ENCODE data around the gene SHISAL1.

The SHISAL1 gene

GRCh38 chr22:44301039-44301438, 11.7 kb downstream of the SHISAL1 start:
- Histone ChIP-seq H3K4me3 (replicated peaks; ENCODE audit: low read depth, low read length) (no peak overlapping the region), H3K27me3 (replicated peaks; ENCODE audit: control insufficient read depth, insufficient read depth, low read length) (no peaks in the 10 kb centered on the region; the same call in 1 of the 2 replicates), H3K36me3 (ENCODE audit: control insufficient read depth, insufficient read depth, low read length) (no peaks in the 10 kb centered on the region)
- DNase-seq (ENCODE audit: extremely low read depth, insufficient read length) = no peak
- TF ChIP-seq CTCF (IDR thresholded peaks at IDR 0.05; ENCODE audit: insufficient read depth, low read length, poor library complexity, severe bottlenecking) = no peak

DNA sequence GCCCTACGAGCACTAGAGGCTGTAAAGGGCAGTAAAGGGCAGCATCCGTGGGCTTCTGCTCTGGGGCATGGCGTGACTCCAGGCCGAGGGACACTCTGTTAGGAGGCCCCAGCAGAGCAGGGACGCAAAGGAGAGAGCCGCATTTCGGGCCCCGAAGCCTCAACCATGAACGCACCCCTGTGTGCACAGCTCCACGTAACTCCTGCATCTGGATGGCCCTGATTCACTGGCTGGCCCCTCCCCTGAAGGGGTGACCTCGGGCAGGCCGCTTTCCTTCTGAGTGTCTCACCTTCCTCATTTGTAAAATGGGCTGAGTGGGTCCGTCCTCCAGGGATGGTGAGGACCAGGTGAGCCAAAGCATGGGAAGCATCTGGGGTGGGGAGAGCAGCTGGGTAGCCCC, 13.6 kb downstream of the SHISAL1 start:
- DNase-seq (ENCODE audit: extremely low read depth, insufficient read length) = no peak
- Histone ChIP-seq H3K4me3 (replicated peaks; ENCODE audit: low read depth, low read length) (no peak overlapping the region), H3K36me3 (ENCODE audit: control insufficient read depth, insufficient read depth, low read length) (no peaks in the 10 kb centered on the region), H3K27me3 (replicated peaks; ENCODE audit: control insufficient read depth, insufficient read depth, low read length) (no peaks in the 10 kb centered on the region; the same call in 1 of the 2 replicates)
- no peak for TF ChIP-seq CTCF (IDR thresholded peaks at IDR 0.05; ENCODE audit: insufficient read depth, low read length, poor library complexity, severe bottlenecking)

- no peak for DNase-seq (ENCODE audit: extremely low read depth, insufficient read length)
- no peak for TF ChIP-seq CTCF (IDR thresholded peaks at IDR 0.05; ENCODE audit: insufficient read depth, low read length, poor library complexity, severe bottlenecking)
- H3K4me3 ChIP-seq (replicated peaks; ENCODE audit: low read depth, low read length) = no peak overlapping the region
- no peaks in the 10 kb centered on the region for H3K36me3 ChIP-seq (ENCODE audit: control insufficient read depth, insufficient read depth, low read length)
- H3K27me3 ChIP-seq (replicated peaks; ENCODE audit: control insufficient read depth, insufficient read depth, low read length) = no peaks in the 10 kb centered on the region; the same call in 1 of the 2 replicates
These were observed 14.2 kb downstream of the SHISAL1 start for GRCh38 chr22:44298406-44299091.

DNA sequence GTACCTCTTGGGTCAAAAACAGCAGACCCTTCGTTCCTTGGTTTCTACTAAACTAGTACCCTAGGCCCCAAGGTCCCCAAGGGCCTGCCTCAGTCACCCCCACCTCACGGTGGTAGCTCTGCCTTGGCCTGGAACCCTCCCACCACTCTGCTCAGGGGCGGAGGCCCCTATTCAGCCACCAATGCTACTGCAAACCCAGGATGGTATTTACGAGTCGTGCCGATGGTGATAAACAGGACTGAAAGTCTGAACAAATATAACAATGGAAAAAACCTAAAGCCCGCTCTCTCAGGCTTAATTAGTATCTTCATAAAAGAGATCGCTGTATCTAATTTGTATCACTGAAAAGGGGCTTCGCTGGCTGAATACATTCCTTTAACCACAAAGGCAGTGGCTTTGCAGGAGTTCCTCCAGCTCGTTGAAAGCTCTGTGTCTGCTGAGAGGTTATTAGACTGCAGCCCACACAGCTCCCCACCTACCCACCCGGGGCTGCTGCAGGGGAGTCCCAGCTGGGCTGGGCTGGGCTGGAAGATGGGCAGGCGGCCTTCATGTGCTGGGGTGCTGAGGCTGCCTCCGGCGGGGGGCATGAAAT, 15.2 kb downstream of the SHISAL1 start:
- Histone ChIP-seq H3K4me3 (replicated peaks; ENCODE audit: low read depth, low read length) (no peak overlapping the region), H3K27me3 (replicated peaks; ENCODE audit: control insufficient read depth, insufficient read depth, low read length) (no peaks in the 10 kb centered on the region; the same call in 1 of the 2 replicates), H3K36me3 (ENCODE audit: control insufficient read depth, insufficient read depth, low read length) (no peaks in the 10 kb centered on the region)
- DNase-seq (ENCODE audit: extremely low read depth, insufficient read length) = no peak
- no peak for TF ChIP-seq CTCF (IDR thresholded peaks at IDR 0.05; ENCODE audit: insufficient read depth, low read length, poor library complexity, severe bottlenecking)

- DNase-seq (ENCODE audit: extremely low read depth, insufficient read length) = no peak
- TF ChIP-seq CTCF (IDR thresholded peaks at IDR 0.05; ENCODE audit: insufficient read depth, low read length, poor library complexity, severe bottlenecking) = no peak
- no peaks in the 10 kb centered on the region; the same call in 1 of the 2 replicates for H3K27me3 ChIP-seq (replicated peaks; ENCODE audit: control insufficient read depth, insufficient read depth, low read length)
- no peak overlapping the region for H3K4me3 ChIP-seq (replicated peaks; ENCODE audit: low read depth, low read length)
- no peaks in the 10 kb centered on the region for H3K36me3 ChIP-seq (ENCODE audit: control insufficient read depth, insufficient read depth, low read length)
These were observed 17.3 kb downstream of the SHISAL1 start for GRCh38 chr22:44295406-44295805.
